ENCODE results near the gene XPNPEP1.

Gene XPNPEP1

DNA sequence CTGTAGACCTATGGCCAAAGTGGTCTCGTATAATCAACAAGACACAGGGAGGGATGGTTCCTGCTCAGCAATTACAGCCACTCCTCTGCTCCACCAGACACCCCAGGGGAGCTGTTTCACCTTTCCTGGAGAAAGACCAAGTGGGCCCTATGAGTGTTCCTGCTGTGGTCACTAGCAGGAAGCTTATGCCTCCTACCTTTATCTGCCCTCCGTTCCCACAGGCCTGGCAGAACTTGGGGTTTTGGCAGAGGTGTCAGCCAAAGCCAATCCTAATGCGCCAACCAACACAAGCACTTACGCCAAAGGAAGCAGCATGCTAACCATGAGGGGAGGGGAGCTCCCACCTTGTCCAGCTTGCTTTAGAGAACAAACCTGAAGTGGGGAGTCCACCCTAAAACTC, 31.2 kb downstream of the XPNPEP1 start:
- DNase-seq: no peak

GRCh38 chr10:109891105-109891504, 32.2 kb downstream of the XPNPEP1 start:
- no peak for DNase-seq

DNA sequence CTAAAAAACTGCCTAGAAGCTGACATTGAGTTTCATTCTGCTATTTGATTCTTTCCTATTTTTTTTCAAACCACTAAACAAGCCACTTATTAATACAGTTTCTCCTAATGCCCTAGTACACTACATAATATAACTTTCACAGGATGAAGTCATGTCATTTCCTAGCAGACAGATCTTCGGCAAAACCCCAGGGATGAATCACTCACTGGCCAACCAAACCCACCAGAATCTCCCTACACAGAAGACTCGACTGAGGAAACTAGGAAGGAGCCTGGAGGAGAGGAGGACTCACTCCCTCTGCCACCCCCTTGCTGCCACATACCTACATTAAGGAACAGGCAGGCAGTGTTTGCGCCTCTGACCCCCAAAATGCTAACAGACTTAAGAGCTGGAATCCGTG, 33.4 kb downstream of the XPNPEP1 start:
- DNase-seq: no peak

GRCh38 chr10:109887776-109888175, 35.5 kb downstream of the XPNPEP1 start:
- DNase-seq: no peak

GRCh38 chr10:109887243-109887642, 36.1 kb downstream of the XPNPEP1 start:
- DNase-seq: no peak

DNA sequence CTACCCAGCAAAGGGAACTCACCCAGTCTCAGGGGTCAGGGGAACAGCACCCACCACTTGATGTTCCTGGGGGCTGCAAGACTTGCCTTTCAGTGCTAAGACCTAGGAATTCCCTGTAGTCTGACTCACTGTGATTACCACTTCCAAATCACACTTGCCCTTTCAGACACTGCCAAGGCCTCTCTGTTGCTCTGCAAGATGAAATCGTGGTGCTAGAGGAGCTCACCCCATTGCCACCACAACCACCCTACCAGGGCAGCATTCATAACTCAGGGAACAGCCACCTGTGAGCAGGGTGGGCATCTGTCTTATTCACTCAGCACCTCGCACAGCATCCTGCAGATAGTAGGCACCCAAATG, 36.5 kb downstream of the XPNPEP1 start:
- no peak for DNase-seq

DNA sequence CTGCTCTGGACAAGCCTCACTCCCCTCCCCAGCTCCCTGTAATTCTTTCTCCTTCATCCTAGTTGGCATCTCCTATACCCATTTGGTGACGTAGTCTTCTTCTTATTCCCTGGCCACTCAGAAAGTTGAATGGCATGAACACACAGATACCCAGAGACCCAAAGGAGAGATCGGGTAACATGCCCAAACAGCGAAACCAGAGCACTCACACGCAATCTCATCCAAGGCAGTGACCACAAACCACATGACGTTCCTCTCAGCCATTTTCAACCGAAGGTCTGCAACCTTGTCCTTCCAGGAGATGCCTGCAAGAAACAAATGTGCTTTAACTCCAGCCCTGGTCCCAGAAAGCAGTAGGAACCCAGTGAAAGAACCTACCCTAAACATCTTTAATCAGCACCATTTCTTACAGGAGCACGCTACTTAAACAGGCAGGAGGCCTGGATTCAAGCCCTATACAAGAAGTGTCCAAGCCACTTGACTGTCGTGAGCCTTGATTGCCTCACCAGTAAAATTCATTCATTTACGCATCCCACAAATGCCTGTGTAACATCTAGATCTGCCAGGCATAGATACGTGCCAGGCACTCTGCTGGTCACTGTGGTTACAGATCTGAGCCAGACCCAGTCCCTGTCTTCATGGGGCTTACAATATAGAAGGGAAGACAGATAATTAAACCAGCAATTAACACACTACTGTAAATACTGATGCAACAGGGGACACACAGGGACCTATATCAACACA, 37.1 kb downstream of the XPNPEP1 start:
- no peak for DNase-seq

GRCh38 chr10:109883859-109884771, 39.2 kb downstream of the XPNPEP1 start:
- peak; percentile 87 for DNase-seq

GRCh38 chr10:109882251-109883057, 40.9 kb downstream of the XPNPEP1 start:
- no peak for DNase-seq

- DNase-seq: no peak
Measured at GRCh38 chr10:109881769-109882057, 41.6 kb downstream of the XPNPEP1 start.

DNA sequence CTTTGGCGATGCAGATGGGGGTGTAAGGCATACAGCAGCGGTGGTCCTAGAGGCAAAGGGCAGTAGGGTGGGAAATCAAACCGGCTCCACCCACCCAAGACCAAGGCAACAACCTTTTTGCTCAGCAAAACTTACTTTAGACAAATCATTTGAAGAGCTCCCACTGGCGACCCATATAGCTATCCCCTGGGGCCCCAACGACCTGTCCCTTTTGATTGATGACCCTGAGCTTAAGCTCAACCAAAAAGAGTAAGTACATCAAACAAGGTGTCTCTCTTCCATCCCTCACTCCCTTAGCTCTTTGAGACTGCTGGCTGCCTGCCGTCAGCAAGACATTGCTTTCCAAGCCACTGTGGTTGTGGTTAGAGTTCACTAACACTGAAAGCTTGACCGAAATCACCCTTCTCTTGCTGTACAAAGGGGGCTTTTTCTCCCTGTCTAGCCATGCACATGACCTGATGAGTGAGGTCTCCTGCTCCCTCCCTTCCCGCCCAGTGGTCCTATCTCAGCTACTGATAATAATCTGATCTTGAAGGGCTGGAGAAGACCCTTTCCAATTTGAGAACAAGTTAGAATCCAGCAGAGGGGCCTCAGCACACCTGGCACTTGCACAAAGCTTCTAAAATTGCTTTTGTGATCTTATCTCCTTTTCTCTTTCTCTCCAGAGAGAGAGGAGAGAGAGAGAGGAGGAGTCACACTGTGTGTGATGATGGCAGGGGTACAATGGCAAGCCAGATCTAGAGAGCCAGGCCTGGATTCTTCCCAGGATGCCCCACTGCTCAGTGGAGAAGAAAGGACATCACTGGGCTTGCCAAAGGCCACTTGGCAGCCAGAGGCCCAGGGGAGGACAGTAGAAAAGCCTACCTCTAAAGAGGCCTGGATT, 42.2 kb downstream of the XPNPEP1 start:
- no peak for DNase-seq

GRCh38 chr10:109877546-109877945, 45.8 kb downstream of the XPNPEP1 start:
- DNase-seq: no peak

DNA sequence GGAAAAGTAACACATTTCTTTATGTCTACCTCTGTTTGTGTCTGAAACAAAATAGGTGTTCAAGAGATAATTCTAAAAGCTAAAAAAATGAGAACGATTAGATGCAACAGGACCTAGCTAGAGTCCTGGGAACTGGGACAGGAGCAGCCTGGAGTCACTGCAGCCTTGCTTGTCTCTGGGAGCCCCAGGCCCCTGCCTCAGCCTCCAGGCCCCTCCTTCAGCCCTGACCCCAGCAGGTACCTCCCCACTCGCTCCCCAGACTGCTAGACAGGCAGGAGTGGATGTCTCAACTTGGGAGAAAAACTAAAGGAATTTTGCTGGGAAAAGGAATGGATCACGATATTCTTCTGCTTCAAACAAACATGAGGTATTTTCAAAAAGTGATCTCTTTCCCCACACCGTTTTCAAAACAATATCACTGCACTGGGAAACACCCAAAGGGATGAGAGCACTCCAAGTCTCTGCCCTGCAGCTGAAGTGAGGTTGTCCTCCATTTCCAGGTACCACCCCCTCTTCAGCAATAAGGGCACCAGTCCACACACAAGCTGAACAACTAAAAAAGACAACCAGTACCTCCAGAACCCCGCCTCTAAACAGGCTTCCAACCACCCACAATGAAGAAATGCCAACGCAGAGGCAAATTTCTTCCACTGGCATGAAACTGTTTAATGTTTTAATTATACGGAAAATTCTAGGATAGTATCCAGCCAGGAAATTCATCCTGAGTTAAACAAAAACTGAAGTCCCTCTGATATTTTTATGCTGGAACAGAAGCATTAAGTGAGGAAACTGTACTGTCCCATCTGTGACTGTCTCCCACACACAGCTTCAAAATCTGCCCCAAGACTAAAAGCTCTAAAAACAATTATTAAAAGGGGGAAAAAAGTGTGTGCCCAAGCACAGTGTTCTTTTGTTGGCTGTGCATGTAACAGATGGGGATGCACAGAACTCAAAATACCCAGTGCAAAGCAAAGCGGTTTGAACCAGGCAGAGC, 47.2 kb downstream of the XPNPEP1 start:
- no peak for DNase-seq

DNA sequence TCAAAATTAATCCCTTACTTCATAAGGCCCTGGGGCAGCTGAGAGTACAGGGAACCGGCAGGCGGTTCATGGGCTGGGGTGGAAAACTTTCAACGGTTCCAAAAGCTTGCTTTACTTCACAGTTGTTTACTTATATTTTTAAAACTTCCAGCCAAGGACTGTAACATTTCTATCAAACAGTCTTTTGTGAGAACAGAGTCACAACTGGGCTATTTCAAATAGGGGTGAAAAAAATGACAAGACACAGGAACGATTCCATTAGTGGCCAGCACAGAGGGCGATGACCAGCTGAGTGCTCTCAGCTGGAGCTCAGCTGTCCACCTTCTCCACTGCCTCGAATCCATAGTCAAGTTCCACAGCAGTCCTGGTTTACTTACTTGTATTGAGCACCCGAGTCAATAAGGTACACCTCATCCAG, 48.2 kb downstream of the XPNPEP1 start:
- no peak for DNase-seq

DNA sequence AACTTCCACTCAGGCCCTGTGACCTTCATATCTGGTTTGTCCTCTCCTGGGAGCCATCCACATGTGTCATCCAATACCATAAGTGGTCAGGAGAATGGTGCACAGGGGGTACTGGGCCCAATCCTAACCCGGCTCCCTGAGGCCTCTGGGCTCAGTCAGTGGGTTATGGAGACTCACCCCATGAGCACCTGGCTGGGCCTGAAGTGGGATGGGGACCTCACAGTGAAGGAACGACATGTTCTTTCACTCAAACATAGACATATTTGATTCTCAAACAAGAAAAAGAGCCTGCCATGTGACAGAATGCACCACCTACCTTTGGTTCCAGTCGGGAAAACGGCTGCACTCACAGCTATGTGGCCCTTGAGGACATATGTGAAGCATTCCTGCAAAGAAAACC, 51.8 kb downstream of the XPNPEP1 start:
- DNase-seq: no peak

DNA sequence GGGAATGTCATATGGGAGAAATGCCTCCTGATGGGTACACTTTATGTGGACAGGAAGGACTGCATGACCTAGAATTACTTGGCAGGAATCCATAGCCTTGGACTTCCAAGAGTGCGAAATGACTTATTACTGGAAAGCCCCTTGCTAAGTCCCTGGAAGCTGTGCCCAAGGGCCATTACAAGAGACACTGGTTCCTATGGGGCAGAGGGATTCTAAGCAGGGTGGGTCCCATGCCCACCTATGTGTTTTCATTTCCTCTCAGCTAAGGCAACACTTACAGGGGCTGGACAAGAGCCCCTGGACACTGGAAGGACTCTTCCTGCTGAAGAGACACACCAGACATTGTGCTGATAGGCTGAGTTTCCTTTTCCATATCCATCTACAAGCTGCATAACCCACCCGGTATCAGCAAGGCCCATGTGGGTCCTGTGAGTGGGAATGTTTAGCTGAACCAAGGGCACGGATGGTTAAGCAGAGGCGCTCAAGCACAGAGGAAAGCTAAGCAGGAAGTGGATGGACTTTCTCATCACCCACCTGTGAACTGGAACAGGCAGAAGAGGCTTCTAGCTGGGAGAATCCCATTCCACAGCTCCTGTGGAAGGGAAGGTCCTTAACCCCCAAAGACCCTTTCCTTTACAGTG, 56.2 kb downstream of the XPNPEP1 start:
- no peak for DNase-seq

DNA sequence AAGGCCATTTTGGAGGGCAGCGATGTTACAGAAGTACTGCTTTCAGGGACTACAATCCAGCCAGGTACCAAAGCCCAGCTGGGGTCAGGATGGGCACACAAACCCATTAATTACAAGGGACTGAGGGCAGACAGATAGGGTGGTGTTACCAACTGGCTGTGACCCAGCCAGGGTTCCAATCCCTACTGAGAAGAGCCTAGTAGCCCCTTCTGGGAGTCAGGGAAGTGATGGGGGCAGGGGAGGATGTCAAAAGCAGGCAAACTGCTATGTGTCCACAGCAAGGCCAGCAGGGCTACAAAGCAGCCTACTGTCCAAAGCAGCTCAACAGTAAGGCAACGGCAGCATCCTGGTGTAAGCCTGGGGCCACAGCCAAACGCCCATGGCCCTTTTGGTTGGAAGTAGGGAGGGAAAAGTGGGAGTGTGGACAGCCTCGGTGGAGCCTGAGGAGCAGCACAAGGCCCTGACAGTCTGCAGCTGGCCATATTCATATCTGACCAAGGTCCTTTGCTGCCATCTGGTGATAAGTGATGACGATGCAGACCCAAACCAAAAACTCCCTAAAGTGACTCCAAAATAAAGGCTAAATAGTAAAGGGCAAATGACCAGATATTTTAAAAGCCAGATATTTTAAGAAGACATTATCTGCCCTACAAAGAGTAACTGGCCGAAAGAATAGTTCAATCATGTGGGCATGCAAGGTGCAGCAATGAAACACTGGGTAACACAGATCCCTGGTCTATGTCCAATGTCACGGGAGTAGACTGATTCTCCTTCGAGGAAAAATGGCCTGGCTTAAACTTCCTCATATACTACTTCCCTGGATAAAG, 56.9 kb downstream of the XPNPEP1 start:
- no peak for DNase-seq

GRCh38 chr10:109863775-109864174, 59.5 kb downstream of the XPNPEP1 start:
- no peak for DNase-seq

- DNase-seq: no peak
Measured at GRCh38 chr10:109862738-109863137, 60.6 kb downstream of the XPNPEP1 start.

DNA sequence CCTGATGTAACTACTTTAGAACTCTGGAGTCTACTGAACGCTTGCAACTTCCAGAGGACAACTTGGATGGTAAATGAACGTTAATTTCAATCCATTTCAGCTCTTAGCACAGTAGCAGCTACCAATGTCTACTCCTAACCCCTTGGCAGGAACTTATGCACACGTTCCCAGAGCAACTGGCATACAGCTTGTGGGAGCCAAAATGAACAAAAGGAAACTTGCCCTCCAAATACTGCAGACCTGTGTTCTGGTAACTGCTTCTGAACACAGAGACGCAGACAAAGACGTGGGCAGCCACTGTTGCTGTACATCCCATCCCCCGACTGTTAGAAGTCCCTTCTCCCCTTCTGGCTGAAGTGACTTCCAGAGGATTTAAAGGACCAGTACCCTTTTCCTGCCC, 61.3 kb downstream of the XPNPEP1 start:
- DNase-seq: no peak
